OCI-LY3 (cell line): ENCODE data around the gene RXRA.

Source experiments
- CTCF ChIP-seq: fragments of 200-600, 300-600 bp; sonication (generic); IDR thresholded peaks from 2 replicates; pipeline ENCODE4 v1.5.1; 2014; ENCODE audit warnings: antibody characterized with exemption, low read length, low read depth
- EZH2phosphoT487 ChIP-seq: fragments of 200-600 bp; shearing (Covaris generic); IDR thresholded peaks from 2 replicates; pipeline ENCODE4 v1.6.1; 2018; ENCODE audit warnings: antibody characterized with exemption, mixed run types, low read depth

- no peak for TF ChIP-seq CTCF
- no peak for TF ChIP-seq EZH2phosphoT487
These were observed 20.7 kb upstream of the RXRA start for GRCh38 chr9:134305533-134305932.
